GM19193 (cell line): ENCODE data around the gene ADSS1.
A peak's percentile ranks its signal among the peaks of the same experiment; 100 is the strongest.

Source experiments
- POLR2A ChIP-seq: IDR thresholded peaks from 4 replicates; pipeline ENCODE4 v1.6.1; 2011; ENCODE audit not compliant: insufficient read depth, insufficient read length; ENCODE audit errors: extremely low read depth

The ADSS1 gene

GRCh38 chr14:104741108-104741802 lies 17.2 kb downstream of the ADSS1 start:
- no peak for TF ChIP-seq POLR2A

GRCh38 chr14:104741803-104742251 lies 17.8 kb downstream of the ADSS1 start:
- no peak for TF ChIP-seq POLR2A

GRCh38 chr14:104742586-104743455 lies 18.8 kb downstream of the ADSS1 start:
- no peak for TF ChIP-seq POLR2A

GRCh38 chr14:104743461-104744380 lies 19.7 kb downstream of the ADSS1 start:
- TF ChIP-seq POLR2A: no peak

GRCh38 chr14:104744484-104744883 lies 20.5 kb downstream of the ADSS1 start:
- TF ChIP-seq POLR2A: no peak

GRCh38 chr14:104745431-104745830 lies 21.4 kb downstream of the ADSS1 start:
- TF ChIP-seq POLR2A: no peak

- TF ChIP-seq POLR2A: no peak
Measured at GRCh38 chr14:104746071-104746545, 22.1 kb downstream of the ADSS1 start.

- TF ChIP-seq POLR2A: no peak
Measured at GRCh38 chr14:104746934-104747481, 23.0 kb downstream of the ADSS1 start.

GRCh38 chr14:104747876-104748275 lies 23.8 kb downstream of the ADSS1 start:
- TF ChIP-seq POLR2A: no peak

GRCh38 chr14:104749111-104749649 lies 25.2 kb downstream of the ADSS1 start:
- no peak for TF ChIP-seq POLR2A

- no peak for TF ChIP-seq POLR2A
Measured at GRCh38 chr14:104750056-104750752, 26.2 kb downstream of the ADSS1 start.

GRCh38 chr14:104751539-104752422 lies 27.8 kb downstream of the ADSS1 start:
- TF ChIP-seq POLR2A: no peak

GRCh38 chr14:104752423-104752734 lies 28.4 kb downstream of the ADSS1 start:
- peak; percentile 37 for TF ChIP-seq POLR2A
